ENCODE data around the gene ASIC3.
"Not testable (repeated sequence)": the region's sequence is repeated elsewhere in the genome, so short reads cannot be mapped to it uniquely, and the experiment has no call there.

The ASIC3 gene

DNA sequence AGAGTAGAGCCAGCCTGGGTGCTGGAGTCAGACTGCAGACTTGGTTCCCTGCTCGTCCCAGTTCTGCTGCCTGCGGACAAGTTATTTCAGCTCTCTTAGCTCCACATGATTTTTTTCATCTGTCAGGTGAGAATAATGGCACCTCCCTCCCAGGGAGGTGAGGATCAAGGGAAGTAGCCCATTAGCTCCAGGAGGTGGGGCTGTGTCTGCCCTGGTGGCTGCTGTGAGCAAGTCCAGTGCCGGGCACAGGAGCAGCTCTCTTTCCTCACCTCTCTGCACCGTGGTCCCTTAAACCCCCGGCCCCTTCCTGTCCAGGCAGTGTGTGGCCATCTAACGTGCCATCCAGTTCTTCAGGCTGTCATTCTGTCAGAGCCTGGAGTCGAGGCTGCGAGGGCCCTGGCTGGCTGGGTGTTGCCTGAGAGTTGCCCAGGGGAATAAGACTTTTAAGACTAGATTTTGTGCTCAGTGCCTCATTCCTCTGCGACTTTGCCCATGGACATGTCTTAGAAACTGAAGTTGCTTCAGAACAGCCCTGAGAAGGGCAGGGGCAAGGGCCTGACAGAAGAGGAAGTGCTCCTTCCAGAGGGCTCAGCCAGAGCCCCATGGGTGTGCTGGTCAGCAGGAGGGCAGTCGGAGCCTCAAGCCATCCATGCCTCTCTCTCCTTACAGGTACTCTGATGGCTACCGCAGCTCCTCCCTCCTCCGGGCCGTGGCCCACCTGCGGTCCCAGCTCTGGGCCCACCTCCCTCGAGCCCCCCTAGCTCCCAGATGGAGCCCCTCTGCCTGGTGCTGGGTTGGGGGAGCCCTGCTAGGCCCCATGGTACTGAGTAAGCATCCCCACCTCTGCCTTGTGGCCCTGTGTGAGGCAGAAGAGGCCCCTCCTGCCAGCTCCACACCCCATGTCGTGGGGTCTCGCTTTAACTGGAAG lies 15.1 kb upstream of the ASIC3 start:
- in situ Hi-C loops (cut with MboI; ENCODE audit: low sequenced_read_pairs), result no loop called here

- in situ Hi-C loops (cut with MboI; ENCODE audit: low sequenced_read_pairs), result no loop called here
Observed at GRCh38 chr7:151033864-151034249, 14.5 kb upstream of the ASIC3 start.

- in situ Hi-C loops (cut with MboI; ENCODE audit: low sequenced_read_pairs), result no loop called here
Observed at GRCh38 chr7:151034312-151035025, 13.9 kb upstream of the ASIC3 start.

- in situ Hi-C loops (cut with MboI; ENCODE audit: low sequenced_read_pairs), result no loop called here
Observed at GRCh38 chr7:151035026-151035717, 13.2 kb upstream of the ASIC3 start.

DNA sequence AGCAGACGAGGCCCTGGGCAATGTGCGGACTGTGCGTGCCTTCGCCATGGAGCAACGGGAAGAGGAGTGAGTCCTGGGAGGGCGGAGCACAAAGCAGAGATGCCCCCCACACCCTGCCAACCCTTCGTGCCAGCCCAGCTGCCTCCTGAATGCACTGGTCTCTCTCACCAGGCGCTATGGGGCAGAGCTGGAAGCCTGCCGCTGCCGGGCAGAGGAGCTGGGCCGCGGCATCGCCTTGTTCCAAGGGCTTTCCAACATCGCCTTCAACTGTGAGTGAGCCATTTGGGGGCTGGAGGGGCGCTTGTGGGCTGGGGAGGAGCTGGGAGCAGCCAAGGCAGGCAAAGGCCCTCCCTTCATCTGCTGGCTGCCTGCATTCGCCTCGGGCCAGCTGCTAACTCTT lies 12.4 kb upstream of the ASIC3 start:
- in situ Hi-C loops (cut with MboI; ENCODE audit: low sequenced_read_pairs), result no loop called here

DNA sequence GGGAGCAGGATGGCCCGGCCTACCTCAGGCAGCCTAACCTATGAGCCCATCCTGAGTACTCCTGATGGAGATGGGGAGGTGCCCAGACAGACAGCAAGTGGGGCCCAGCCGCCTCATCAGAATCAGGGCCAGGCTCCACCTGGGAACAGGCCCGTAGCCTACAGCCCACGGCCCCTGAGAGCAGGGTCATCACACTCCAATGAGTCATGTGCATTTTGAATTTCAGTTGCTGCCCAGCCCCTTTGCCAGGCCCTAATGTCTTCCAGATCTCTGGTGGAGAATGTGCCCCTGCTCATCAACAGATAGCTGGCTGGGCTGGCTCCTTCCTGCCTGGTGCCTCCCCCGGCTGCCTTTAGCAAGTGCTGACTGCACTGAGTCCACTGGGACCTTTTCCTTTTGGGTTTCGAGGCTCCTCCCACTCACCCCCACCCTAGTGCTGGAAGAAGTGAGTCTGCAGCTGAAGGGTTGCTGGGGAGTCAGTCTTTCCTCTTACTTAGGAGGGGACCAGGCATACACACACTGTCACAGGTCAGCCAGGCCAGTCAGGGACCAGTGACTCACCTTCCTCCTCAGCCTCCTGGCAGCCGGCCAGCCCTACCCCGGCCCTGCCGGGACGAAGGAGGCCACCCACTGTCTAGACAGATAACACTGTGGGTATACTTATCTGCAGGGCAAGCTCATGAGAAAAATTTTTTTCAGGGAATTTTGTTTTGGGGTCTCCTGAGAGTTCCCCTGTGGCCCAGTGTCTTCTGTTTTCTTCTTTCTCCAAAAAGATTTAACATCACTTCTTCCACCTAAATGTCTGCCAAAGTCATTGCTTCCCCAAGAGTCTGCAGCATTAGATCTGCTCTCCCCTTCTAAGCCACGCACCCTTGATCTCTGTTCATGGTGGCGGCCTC lies 9.1 kb upstream of the ASIC3 start:
- in situ Hi-C loops (cut with MboI; ENCODE audit: low sequenced_read_pairs), result no loop called here

DNA sequence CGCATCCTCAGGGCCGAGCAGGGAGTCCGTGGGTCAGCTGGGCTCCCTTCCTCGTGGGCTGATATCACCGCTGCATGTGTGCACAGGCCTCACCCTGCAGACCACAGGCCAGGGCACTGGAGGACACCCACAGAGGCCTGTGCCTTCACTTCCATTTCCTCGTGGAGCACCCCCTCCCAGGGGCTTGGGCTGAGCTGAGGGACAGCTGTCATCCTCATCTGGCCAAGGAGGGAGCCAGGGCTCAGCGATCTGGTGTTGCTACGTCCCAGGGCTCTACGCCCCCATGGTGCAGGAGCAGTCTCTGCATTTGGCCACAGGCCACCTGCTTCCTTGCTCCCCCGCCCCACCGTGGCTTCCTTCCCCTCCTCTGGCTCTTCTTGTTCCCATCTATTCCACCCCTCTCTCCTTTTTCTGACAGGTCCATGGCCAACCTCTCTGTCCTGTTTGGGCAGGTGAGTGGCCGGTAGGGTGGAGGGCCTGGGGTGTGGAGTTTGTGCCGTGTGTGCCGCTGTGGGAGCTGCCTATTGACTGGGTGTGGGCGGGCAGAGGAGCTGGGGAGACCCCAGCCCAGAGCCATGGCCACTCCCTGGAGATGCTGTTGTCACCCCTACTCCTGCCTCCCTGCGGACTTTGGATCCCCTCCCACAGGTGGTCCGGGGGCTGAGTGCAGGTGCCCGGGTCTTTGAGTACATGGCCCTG lies 8.3 kb upstream of the ASIC3 start:
- in situ Hi-C loops (cut with MboI; ENCODE audit: low sequenced_read_pairs), result no loop called here

DNA sequence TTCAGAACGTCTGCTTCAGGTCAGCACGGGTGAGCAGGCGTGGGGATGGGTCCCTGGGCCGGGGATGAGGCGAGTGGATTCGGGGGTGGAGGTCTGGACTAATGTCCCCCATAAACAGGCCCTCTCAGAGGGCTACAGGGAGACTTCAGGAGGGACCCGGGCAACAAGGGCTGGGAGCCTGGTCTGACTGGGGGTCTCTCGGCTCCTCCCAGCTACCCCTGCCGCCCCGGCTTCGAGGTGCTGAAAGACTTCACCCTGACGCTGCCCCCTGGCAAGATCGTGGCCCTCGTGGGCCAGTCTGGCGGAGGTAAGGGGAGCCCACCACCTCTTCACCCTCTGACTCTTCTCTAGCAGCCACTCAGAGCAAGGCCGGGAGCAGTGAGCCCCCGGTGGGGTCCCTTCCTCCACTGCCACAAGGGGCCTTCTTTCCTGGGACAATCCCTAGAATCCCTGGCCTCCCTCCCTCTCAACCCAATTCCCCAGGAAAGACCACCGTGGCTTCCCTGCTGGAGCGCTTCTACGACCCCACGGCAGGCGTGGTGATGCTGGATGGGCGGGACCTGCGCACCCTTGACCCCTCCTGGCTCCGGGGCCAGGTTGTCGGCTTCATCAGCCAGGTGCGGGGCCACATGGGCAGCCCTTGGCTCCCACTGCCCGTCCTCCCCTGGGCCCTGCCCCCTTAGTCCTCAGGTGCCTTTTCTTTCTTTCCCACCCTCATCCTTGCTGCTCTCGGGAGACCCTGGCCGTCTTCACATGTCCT lies 7.5 kb upstream of the ASIC3 start:
- in situ Hi-C loops (cut with MboI; ENCODE audit: low sequenced_read_pairs), result no loop called here

- in situ Hi-C loops (cut with MboI; ENCODE audit: low sequenced_read_pairs), result not testable (repeated sequence)
Observed at GRCh38 chr7:151043449-151043848, 4.9 kb upstream of the ASIC3 start.

- in situ Hi-C loops (cut with MboI; ENCODE audit: low sequenced_read_pairs), result no loop called here
Observed at GRCh38 chr7:151043959-151044358, 4.4 kb upstream of the ASIC3 start.

DNA sequence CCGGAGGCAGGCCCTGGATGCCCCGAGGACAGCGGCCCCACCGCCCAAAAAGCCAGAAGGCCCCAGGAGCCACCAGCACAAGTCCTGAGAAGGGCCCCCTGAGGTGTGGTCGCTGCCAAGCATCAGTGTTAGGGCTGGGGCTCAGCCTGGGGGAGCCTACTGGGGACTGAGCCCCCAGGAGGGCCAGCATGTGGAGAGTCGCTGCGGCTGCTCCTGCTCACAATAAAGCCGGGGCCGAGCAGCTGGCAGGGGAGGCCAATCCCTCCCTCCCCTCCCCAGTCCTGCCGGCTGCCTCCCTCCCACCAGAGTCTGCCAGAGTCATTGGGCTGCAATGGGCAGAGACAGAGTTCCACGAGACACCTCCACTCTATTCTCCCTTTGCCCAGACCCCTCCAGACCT lies 3.1 kb upstream of the ASIC3 start:
- in situ Hi-C loops (cut with MboI; ENCODE audit: low sequenced_read_pairs), result no loop called here

DNA sequence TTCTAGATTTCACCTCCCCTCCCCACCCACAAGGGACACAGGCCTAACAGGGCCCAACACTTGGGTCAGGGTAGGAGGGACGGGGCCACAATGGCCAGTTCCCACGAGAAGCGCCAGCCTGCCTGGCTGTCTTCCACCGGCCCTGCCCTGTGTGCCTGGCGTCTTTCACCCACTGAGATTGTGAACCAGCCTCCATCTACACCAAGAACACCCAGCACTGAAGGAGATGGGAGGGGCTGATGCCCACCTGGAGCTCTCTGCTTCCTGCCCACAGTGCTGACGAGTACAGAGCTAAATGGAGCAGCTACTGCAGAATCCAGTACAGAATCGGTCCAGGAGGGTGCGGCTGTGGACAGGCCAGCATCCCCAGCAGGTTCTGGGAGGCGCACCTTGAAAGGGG lies 2.4 kb upstream of the ASIC3 start:
- in situ Hi-C loops (cut with MboI; ENCODE audit: low sequenced_read_pairs), result no loop called here

DNA sequence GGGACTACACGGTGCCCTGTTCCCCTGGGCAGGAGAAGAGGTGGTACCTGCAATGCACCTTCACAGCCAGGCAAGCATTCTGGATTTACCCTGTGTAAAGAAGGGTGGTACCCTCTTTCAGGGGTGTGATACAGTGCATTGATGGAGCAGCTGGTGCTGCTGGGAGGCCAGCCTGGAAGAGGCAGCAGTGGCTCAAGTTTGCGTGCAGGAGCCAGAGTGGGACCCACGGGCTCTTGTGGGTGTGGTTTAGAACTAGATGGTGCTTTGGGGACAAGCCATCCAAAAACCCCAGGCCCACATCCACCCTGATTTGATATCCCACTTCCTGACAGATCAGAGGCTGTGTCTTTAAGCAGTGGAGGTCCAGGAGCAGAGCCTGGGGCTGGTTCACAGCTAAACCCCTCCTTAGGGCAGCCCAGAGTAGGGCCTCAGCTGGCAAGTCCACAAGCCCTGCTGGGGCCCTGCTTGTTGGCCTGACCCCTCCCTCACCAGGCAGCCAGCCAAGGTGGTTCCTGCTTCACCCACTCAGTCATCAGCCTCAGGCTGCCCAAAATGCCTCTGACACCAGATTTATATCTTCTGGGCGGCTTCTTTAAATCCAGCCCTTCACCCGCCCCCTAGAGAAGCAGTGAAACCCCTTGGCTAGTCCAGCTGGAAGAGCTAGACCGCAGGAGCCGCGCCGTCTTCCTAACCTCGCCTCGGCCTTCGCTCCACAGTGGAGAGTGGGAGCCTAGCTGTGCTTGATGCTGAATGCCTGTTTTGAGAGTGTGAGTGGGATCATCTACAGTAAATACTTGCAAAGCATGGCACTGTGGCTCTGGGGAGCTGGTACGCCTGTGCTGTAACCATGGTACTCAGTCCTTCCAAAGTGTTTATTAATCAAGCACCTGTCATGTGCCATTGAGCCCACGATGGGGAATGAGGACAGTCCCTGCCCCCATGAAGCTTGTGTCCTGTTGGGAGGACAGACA lies 1.4 kb upstream of the ASIC3 start:
- in situ Hi-C loops (cut with MboI; ENCODE audit: low sequenced_read_pairs), result no loop called here

GRCh38 chr7:151048911-151049463 lies 656 bp downstream of the ASIC3 start:
- in situ Hi-C loops (cut with MboI; ENCODE audit: low sequenced_read_pairs), result no loop called here

DNA sequence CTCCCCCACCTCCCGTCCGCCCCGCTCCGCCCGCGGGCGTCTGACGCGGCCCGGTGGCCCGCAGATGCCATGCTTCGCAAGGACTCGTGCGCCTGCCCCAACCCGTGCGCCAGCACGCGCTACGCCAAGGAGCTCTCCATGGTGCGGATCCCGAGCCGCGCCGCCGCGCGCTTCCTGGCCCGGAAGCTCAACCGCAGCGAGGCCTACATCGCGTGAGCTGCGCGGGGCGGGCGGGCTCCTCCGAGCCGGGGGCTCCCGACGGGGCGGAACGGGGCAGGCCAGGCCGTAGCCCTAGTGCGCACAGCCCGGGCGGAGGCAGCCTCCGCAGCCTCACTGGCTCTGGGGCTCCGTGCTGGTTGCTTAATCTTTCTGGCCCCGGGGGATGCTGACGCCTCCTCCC lies 2.8 kb downstream of the ASIC3 start:
- in situ Hi-C loops (cut with MboI; ENCODE audit: low sequenced_read_pairs), result no loop called here

DNA sequence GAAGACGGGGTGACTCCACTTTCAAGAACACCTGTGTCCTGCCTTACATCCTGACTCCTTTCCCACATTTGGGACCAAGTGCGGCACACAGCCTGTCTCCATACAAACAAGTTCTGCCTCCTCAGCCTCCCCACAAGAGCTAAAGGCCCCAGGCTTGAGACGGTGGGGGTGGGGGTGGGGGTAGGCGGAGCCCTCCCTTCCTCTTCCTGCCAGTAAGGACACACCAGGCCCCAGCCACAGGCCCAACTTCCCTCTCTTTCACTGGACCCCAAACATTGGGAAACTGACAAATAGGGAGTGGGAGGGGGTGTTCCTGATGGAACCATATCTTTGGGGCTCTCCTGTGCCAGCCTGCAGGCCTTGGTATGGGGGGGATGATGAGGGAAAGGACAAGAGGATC lies 4.8 kb downstream of the ASIC3 start:
- in situ Hi-C loops (cut with MboI; ENCODE audit: low sequenced_read_pairs), result no loop called here

GRCh38 chr7:151053751-151054150 lies 5.4 kb downstream of the ASIC3 start:
- in situ Hi-C loops (cut with MboI; ENCODE audit: low sequenced_read_pairs), result no loop called here

DNA sequence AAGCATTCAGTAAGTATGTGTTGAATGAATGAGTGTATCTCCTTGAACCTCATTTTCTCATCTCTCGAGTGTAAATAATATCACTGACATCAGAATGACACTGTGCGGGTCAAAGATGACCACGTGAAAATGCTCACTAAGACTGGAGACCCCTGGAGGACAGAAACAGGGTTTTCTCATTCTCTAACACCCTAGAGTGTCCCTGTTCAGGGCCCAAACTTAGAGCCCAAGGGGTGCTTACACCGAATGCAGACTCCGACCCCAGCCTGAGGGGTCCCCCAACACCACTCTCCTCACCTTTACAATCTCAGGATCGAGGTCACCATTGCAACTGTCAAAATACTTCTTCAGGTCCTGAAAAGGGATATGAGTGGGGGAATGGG lies 7.9 kb downstream of the ASIC3 start:
- in situ Hi-C loops (cut with MboI; ENCODE audit: low sequenced_read_pairs), result no loop called here

Measured in hTERT RPE-1 (cell line).